ENCODE results near the gene SPAG17. TPM values are rescaled to one million over a fixed set of nuclear protein-coding genes. Genes with fewer than 3 reads are reported as not detected.

SPAG17 gene
- total RNA-seq, 1 donor from 2014 or later, result 5.6 TPM

GRCh38 chr1:118013938-118014337 is 171.1 kb downstream of the SPAG17 start:
- Mint-ChIP-seq H3K36me3 (no peaks in the 10 kb centered on the region), H3K4me1 (ENCODE audit: unreplicated experiment) (peaks cover 11% of the 10 kb centered on the region), H3K27ac (no peak overlapping the region), H3K27me3 (no peaks in the 10 kb centered on the region), H3K4me3 (no peak overlapping the region), H3K9me3 (no peaks in the 10 kb centered on the region)
- no peak for DNase-seq (ENCODE audit: extremely low spot score, unreplicated experiment)
- no peak for TF ChIP-seq CTCF (conservative IDR thresholded peaks at IDR 0.05)

DNA sequence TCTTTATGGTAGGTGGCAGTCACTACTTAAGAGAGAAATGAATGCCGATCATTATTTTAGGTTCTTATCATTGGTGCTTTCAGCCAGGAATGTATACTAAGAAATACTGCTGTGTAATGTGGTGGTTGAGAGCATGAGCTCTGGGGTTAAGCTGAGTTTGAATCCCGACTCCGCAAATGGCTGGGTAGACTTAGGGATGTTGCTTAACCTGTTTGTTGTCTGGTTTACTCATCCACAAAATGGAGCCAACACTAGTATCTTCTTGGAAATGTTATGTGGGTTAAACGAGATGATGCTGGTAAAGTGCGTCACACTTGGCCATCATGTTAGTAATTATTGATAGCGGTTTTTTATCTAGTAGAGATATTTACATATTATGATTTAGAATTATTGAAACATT is 171.7 kb downstream of the SPAG17 start:
- Mint-ChIP-seq H3K4me1 (ENCODE audit: unreplicated experiment) (peaks cover 11% of the 10 kb centered on the region), H3K4me3 (no peak overlapping the region), H3K27ac (no peak overlapping the region), H3K27me3 (no peaks in the 10 kb centered on the region), H3K36me3 (no peaks in the 10 kb centered on the region), H3K9me3 (no peaks in the 10 kb centered on the region)
- no peak for DNase-seq (ENCODE audit: extremely low spot score, unreplicated experiment)
- no peak for TF ChIP-seq CTCF (conservative IDR thresholded peaks at IDR 0.05)

DNA sequence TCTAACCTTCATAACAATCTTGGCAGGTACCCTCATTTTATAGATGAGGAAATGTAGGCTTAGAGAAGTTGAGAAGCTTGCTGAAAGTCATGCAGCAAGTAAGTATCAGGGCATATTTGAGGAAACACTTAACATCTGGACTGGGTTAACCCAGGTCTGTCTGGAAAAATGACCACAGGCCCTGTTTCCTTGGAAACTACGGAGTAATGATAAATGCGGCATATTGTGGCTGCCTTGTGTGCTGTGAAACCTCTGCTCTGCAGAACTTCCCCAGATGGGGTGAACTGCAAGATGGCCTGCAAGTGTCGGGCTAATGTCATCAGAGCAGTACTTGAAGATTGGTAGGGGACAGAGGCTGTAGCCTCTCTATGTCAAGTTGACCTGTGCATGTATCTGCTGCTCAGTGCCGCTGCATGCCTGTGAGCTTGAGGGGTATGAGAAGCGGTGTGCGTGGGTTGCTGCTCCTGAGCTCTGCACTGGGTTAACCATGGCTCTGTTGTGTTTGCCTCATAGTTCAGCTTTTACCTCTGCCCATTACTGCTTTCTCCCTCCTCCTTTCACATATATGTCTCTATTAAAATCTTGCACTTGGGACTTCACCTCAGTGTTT is 172.4 kb downstream of the SPAG17 start:
- H3K4me3 Mint-ChIP-seq, result no peak overlapping the region
- no peak for DNase-seq (ENCODE audit: extremely low spot score, unreplicated experiment)
- H3K27me3 Mint-ChIP-seq, result no peaks in the 10 kb centered on the region
- H3K9me3 Mint-ChIP-seq, result no peaks in the 10 kb centered on the region
- TF ChIP-seq CTCF (conservative IDR thresholded peaks at IDR 0.05), result no peak
- H3K27ac Mint-ChIP-seq, result no peak overlapping the region
- peaks cover 11% of the 10 kb centered on the region for H3K4me1 Mint-ChIP-seq (ENCODE audit: unreplicated experiment)
- no peaks in the 10 kb centered on the region for H3K36me3 Mint-ChIP-seq

DNA sequence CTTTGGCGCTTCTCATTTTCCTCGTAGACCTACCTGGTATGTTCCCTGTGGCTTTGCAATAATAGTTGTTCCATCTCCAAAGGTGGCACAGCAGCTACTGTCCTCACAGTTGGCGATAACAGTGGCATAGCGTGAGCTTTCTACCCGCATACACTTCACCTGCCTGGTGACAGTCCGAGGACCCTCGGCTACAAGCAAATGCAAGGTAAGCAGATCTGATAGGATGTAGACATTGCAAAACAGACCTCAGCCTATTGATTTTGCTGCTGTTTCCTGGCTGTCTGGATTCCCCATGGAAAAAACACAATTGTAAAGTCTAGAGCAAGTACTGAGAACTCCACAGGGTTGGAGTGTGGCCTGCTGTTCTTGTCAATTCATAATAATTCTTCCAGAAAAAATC is 177.0 kb downstream of the SPAG17 start:
- Mint-ChIP-seq H3K4me3 (no peak overlapping the region), H3K27ac (no peak overlapping the region), H3K27me3 (no peaks in the 10 kb centered on the region), H3K9me3 (peaks cover 6% of the 10 kb centered on the region), H3K36me3 (no peaks in the 10 kb centered on the region), H3K4me1 (ENCODE audit: unreplicated experiment) (peaks cover 9% of the 10 kb centered on the region)
- no peak for TF ChIP-seq CTCF (conservative IDR thresholded peaks at IDR 0.05)
- DNase-seq (ENCODE audit: extremely low spot score, unreplicated experiment), result no peak

DNA sequence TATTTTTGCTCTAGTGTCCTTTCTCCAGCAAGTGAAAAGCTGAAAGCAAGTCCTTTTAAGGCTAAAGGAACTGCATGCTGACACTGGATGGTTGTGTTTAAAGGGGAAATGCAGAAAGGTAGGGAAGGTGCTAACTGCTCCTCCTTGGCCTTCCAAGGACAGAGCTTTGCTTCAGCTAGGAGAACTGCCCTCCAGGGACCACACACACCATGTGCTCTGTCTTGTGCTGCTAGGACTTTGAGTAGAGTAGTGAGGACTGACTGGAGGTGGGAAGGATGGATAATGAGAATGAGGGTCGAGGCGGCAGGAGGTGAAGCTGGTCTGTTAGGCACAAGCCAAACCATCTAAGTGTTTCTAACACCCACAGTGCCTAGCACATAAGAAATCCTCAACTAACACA is 177.6 kb downstream of the SPAG17 start:
- peaks cover 6% of the 10 kb centered on the region for H3K9me3 Mint-ChIP-seq
- no peak overlapping the region for H3K27ac Mint-ChIP-seq
- no peak for DNase-seq (ENCODE audit: extremely low spot score, unreplicated experiment)
- TF ChIP-seq CTCF (conservative IDR thresholded peaks at IDR 0.05), result no peak
- no peaks in the 10 kb centered on the region for H3K27me3 Mint-ChIP-seq
- H3K4me1 Mint-ChIP-seq (ENCODE audit: unreplicated experiment), result peaks cover 5% of the 10 kb centered on the region
- no peaks in the 10 kb centered on the region for H3K36me3 Mint-ChIP-seq
- H3K4me3 Mint-ChIP-seq, result no peak overlapping the region

DNA sequence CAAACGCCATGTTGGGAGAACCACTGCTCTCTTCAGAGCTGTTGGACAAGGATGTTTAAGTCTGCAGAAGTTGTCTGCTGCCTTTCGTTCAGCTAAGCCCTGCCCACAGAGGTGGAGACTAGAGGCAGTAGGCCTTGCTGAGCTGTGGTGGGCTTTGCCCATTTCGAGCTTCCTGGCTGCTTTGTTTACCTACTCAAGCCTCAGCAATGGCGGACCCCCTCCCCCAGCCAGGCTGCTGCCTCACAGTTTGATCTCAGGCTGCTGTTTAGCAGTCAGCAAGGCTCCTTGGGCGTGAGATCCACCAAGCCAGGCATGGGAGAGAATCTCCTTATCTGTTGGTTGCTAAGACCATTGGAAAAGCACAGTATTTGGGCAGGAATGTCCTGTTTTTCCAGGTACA is 180.7 kb downstream of the SPAG17 start:
- no peak for TF ChIP-seq CTCF (conservative IDR thresholded peaks at IDR 0.05)
- H3K36me3 Mint-ChIP-seq, result no peaks in the 10 kb centered on the region
- no peak overlapping the region for H3K4me3 Mint-ChIP-seq
- no peaks in the 10 kb centered on the region for H3K4me1 Mint-ChIP-seq (ENCODE audit: unreplicated experiment)
- no peak for DNase-seq (ENCODE audit: extremely low spot score, unreplicated experiment)
- peaks cover 6% of the 10 kb centered on the region for H3K9me3 Mint-ChIP-seq
- no peaks in the 10 kb centered on the region for H3K27me3 Mint-ChIP-seq
- no peak overlapping the region for H3K27ac Mint-ChIP-seq
